ENCODE results near the gene TTC22.

TTC22 gene

DNA sequence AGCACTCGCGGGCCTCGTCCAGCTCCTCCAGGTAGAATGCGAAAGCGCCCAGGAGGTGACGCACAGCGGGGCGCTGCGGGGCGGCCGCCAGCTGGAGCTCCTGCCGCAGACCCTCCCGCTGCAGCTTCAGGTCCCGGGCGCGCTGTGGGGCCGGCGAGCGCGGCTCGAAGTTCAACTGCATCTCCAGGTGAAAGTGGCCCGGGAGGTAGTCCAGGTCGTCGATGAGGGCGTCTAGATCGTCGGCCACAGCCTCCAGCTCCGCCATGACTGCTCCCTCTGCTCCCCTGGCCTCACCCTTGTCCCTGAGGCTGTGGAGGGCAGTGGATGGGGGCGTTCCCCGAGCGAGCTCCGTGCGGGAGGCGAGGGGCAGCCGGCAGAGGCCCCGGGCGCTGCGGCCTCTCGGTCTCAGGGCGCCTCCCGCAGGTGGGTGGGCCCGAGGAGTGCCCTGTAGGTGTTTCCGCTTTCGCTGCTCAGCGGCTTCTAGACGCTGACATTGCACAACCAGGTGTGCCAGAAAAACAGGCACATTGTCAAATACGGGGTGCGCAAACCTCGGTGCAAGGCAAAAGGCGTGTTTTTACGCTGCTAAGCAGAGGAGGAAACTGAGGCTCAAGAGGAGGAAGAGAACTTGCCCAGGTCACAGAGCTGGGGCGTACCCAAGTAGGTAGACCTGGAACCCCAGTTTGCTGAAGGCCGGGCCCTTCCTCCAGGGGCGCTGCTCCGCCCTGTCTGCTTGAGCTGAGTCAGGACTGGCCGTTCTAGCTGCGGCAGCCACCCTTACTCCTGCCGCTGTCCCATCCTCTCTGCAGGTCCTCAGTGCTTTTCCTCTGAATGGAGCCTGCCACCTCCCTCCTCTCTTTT, at the start of gene TTC22:
TSS of gene TTC22 (minus strand) at position 425 of the 861 bp plus-strand sequence. CDS start at position 265, 160 bp downstream.
- TF ChIP-seq CTCF (conservative IDR thresholded peaks at IDR 0.05; ENCODE audit: low read depth, low read length) = peak; percentile 50
- DNase-seq (ENCODE audit: low read depth) = no peak
- peak within 1 kb of the TSS; percentile 26 for H3K4me3 ChIP-seq (ENCODE audit: low read length)

DNA sequence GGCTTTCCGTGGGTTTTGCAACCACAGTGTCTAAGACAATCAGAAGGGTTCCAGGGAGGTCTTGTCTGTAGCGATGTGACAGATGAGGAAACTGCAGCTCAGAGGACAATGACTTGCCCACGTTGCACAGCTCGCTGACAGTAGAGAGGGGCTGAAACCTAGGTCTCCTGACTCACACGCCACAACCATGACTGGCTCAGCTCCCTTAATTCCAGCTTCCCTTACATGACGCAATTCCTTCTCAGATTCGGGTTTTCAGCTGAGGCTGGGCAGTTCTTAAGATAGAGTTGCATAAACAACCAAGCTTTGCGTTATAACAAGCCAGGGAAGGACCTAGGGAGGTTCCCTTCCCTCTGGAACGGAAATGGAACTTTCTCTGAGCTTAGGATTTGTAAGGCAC, 49.6 kb upstream of the TTC22 start:
- no peak overlapping the region for H3K4me3 ChIP-seq (ENCODE audit: low read length)
- peak; percentile 34 for DNase-seq (ENCODE audit: low read depth)
- TF ChIP-seq CTCF (conservative IDR thresholded peaks at IDR 0.05; ENCODE audit: low read depth, low read length) = no peak

DNA sequence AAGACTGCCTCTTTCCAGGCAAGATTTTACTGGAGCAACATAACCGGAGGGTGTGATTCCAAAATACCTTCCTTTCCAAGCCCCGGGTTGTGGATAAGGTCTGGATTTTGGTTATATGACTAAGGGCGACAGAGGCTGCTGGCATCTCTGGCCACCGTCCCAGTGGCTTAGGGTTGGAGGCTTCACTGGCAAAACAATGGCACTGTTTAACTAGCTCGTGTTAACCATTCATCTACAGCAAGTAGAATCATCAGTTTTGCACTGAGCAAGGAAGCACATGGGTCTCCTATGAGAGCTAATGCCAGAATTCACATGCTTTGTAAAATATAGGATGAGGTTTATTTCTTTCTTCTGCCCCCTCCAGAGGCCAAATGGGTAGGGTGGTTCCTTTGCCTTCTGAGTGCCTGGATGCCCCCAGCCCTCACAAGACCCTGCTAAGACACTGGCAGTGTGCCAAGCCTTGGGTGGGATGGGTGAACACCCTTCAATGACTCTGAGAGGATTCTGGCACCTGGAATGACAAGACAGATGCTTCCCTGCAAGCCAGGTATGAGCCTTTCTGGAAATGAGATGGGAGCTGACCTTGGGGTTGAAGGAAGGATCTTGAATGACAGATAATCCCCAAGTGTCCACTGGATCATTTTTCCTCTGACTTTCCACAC, 49.1 kb upstream of the TTC22 start:
- H3K4me3 ChIP-seq (ENCODE audit: low read length) = no peak overlapping the region
- no peak for TF ChIP-seq CTCF (conservative IDR thresholded peaks at IDR 0.05; ENCODE audit: low read depth, low read length)
- DNase-seq (ENCODE audit: low read depth) = no peak

DNA sequence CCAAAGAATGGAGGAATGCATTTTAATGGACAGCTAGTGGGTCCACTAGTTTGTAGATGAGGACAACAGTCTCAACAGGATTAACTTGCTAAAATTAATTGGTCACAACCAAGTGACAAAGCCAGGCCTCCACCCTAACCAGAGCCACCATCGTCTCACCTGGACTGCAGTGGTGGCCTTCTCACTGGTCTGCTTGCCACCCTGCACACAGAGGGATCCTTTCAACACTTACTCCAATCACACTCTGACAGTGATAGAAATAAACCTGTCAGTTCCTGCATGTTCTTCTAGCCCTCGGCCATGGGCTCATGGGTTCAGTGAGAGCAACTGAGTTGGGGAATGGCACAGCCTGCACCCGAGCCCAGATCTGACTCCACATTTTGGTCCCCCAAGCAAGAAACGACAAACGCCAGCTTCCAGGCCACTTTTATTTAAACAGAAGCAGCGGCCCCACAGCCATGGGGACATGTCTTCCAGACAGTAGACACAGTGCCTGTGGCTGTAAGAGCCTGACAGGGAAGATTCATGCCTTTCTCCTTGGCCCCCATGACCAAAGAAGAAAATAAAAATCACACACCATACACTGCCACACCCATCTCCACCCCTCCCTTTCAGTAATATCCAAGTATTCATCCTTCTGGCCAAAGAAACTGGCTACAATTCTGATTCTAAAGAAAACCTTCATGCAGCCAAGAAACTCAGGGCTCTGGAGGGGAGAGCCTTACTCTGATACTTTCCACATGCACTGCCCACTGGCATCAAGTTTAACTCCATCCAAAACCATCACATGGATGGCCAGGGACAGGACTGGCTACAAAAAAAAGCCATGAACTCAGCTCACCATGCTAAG, 48.3 kb upstream of the TTC22 start:
- TF ChIP-seq CTCF (conservative IDR thresholded peaks at IDR 0.05; ENCODE audit: low read depth, low read length) = no peak
- H3K4me3 ChIP-seq (ENCODE audit: low read length) = no peak overlapping the region
- DNase-seq (ENCODE audit: low read depth) = no peak

GRCh38 chr1:54848134-54848948, 47.2 kb upstream of the TTC22 start:
- no peak overlapping the region for H3K4me3 ChIP-seq (ENCODE audit: low read length)
- TF ChIP-seq CTCF (conservative IDR thresholded peaks at IDR 0.05; ENCODE audit: low read depth, low read length) = no peak
- DNase-seq (ENCODE audit: low read depth) = no peak

GRCh38 chr1:54846716-54847284, 45.7 kb upstream of the TTC22 start:
- no peak for DNase-seq (ENCODE audit: low read depth)
- TF ChIP-seq CTCF (conservative IDR thresholded peaks at IDR 0.05; ENCODE audit: low read depth, low read length) = no peak
- H3K4me3 ChIP-seq (ENCODE audit: low read length) = no peak overlapping the region

Measured in retinal pigment epithelial cell (primary cell).